Umbilical cord (tissue), 2 donors: ENCODE results near the gene TAS1R2. TPM values are rescaled to one million over a fixed set of nuclear protein-coding genes. Genes with fewer than 3 reads are reported as not detected.
"Not testable (repeated sequence)": the region's sequence is repeated elsewhere in the genome, so short reads cannot be mapped to it uniquely, and the experiment has no call there.

Experiments
- DNase-seq: peaks from one replicate; pipeline ENCODE4 v3.0.0-alpha.2; 2015; ENCODE audit warnings: low spot score
- total RNA-seq: library from RNA; depleted of rRNA; stranded (reverse); fragments of >200 nt; gene quantifications from one replicate; pipeline ENCODE4 v1.2.3, GENCODE V29; 2014; ENCODE audit warnings: low replicate concordance; ENCODE audit not compliant: insufficient read depth

Gene TAS1R2
- total RNA-seq, 1 donor from 2014 or later = 0.24 TPM

GRCh38 chr1:18869847-18870594 is 10.6 kb upstream of the TAS1R2 start:
- peak; percentile 69 for DNase-seq

GRCh38 chr1:18868801-18869424 is 9.5 kb upstream of the TAS1R2 start:
- no peak for DNase-seq

- DNase-seq = no peak
These were observed 8.9 kb upstream of the TAS1R2 start for GRCh38 chr1:18868354-18868753.

- DNase-seq = no peak
These were observed 7.4 kb upstream of the TAS1R2 start for GRCh38 chr1:18866846-18867245.

GRCh38 chr1:18866314-18866713 is 6.9 kb upstream of the TAS1R2 start:
- DNase-seq = no peak

- DNase-seq = no peak
These were observed 5.7 kb upstream of the TAS1R2 start for GRCh38 chr1:18865176-18865575.

GRCh38 chr1:18861590-18861989 is 2.1 kb upstream of the TAS1R2 start:
- DNase-seq = no peak

GRCh38 chr1:18861082-18861481 is 1.6 kb upstream of the TAS1R2 start:
- no peak for DNase-seq

GRCh38 chr1:18858070-18858688 is 1.3 kb downstream of the TAS1R2 start:
- no peak for DNase-seq

GRCh38 chr1:18856435-18856834 is 3.0 kb downstream of the TAS1R2 start:
- no peak for DNase-seq

GRCh38 chr1:18855573-18855972 is 3.9 kb downstream of the TAS1R2 start:
- DNase-seq = no peak

- DNase-seq = no peak
These were observed 5.0 kb downstream of the TAS1R2 start for GRCh38 chr1:18854331-18855025.

GRCh38 chr1:18852501-18852900 is 7.0 kb downstream of the TAS1R2 start:
- no peak for DNase-seq

GRCh38 chr1:18849261-18849711 is 10.2 kb downstream of the TAS1R2 start:
- no peak for DNase-seq

GRCh38 chr1:18847723-18848122 is 11.7 kb downstream of the TAS1R2 start:
- not testable (repeated sequence) for DNase-seq

GRCh38 chr1:18840145-18840544 is 19.3 kb downstream of the TAS1R2 start:
- DNase-seq = no peak

- DNase-seq = no peak
These were observed 22.8 kb downstream of the TAS1R2 start for GRCh38 chr1:18836654-18837053.

- DNase-seq = not testable (repeated sequence)
These were observed 27.1 kb downstream of the TAS1R2 start for GRCh38 chr1:18832319-18832718.

GRCh38 chr1:18831656-18832055 is 27.8 kb downstream of the TAS1R2 start:
- no peak for DNase-seq

- no peak for DNase-seq
These were observed 28.9 kb downstream of the TAS1R2 start for GRCh38 chr1:18830596-18830995.

GRCh38 chr1:18829671-18830070 is 29.8 kb downstream of the TAS1R2 start:
- DNase-seq = no peak

GRCh38 chr1:18828224-18828623 is 31.2 kb downstream of the TAS1R2 start:
- no peak for DNase-seq
